Lung (tissue), 12 donors: ENCODE measurements around the gene DPM3. TPM values are rescaled to one million over a fixed set of nuclear protein-coding genes. Genes with fewer than 3 reads are reported as not detected.

Source experiments
- ATAC-seq: fragments of 200-7000 bp; cut with Tn5 transposase; one replicate; pipeline ENCODE4 v1.9.1; 2020; ENCODE audit warnings: moderate number of reproducible peaks; ENCODE audit not compliant: insufficient read depth, low FRiP score
- DNase-seq, 3 donors: peaks; one replicate each; pipeline ENCODE4 v3.0.0-alpha.2; 2013 to 2017
- H3K27ac ChIP-seq, 2 donors: one replicate each; pipeline ENCODE4 v1.5.1; 2013; ENCODE audit warnings: mild to moderate bottlenecking in 2 of 2, moderate library complexity in 2 of 2, control low read depth in 1 of 2, inconsistent platforms in 1 of 2, low read depth in 1 of 2, low read length in 1 of 2
- H3K27me3 ChIP-seq, 3 donors: one replicate each; pipeline ENCODE4 v1.5.1; 2013; ENCODE audit warnings: low read length in 2 of 3; ENCODE audit not compliant: control insufficient read depth in 3 of 3, insufficient read depth in 3 of 3
- H3K36me3 ChIP-seq, 4 donors: one replicate each; pipeline ENCODE4 v1.5.1; 2013; ENCODE audit warnings: low read length in 4 of 4, mild to moderate bottlenecking in 1 of 4, moderate library complexity in 1 of 4; ENCODE audit not compliant: control insufficient read depth in 4 of 4, insufficient read depth in 4 of 4
- H3K4me1 ChIP-seq, 5 donors: one replicate each; pipeline ENCODE4 v1.5.1; 2013; ENCODE audit warnings: low read length in 5 of 5, mild to moderate bottlenecking in 2 of 5, moderate library complexity in 1 of 5; ENCODE audit not compliant: control insufficient read depth in 5 of 5, insufficient read depth in 5 of 5
- H3K4me3 ChIP-seq: one replicate; pipeline ENCODE4 v1.5.1; 2013; ENCODE audit warnings: mild to moderate bottlenecking, control low read depth, moderate library complexity
- H3K9ac ChIP-seq, 2 donors: one replicate each; pipeline ENCODE4 v1.5.1; 2013; ENCODE audit warnings: low read length in 2 of 2, control low read depth in 1 of 2; ENCODE audit not compliant: insufficient read depth in 1 of 2
- H3K9me3 ChIP-seq, 4 donors: one replicate each; pipeline ENCODE4 v1.5.1; 2013; ENCODE audit warnings: low read length in 3 of 4, mild to moderate bottlenecking in 1 of 4, moderate library complexity in 1 of 4; ENCODE audit not compliant: control insufficient read depth in 4 of 4, insufficient read depth in 3 of 4
- CTCF ChIP-seq: IDR thresholded peaks from 2 replicates; pipeline ENCODE4 v1.5.1; 2012; ENCODE audit warnings: mild to moderate bottlenecking; ENCODE audit errors: control extremely low read depth, extremely low read depth
- WGBS, 2 donors: extraction: QIAGEN DNeasy Blood & Tissue Kit; methylation state at CpG; one replicate each; pipeline ENCODE4 v1.1.7; 2013; 5-methylcytosine and 5-hydroxymethylcytosine counted together
- polyA plus RNA-seq, 2 donors: library from polyadenylated mRNA; stranded (reverse); fragments of 200-250 nt; gene quantifications; one replicate each; pipeline ENCODE4 v1.2.1, GENCODE V29; 2013
- total RNA-seq, 2 donors: library from RNA; depleted of rRNA in 1 of 2; stranded (reverse); fragments of >200 nt in 1 of 2; gene quantifications; one replicate each; pipeline ENCODE4 v1.2.1, GENCODE V29; 2014 to 2021
- donor health status: control.
- donor health status: control.
- donor health status: Bipolar disorder and iron deficiency.
- donor health status: healthy.
- donor health status: DM: yes; HTN: yes; CAD: no.

Gene DPM3
- total and polyA plus RNA-seq, 4 donors: 33.7 to 491 (median 133) TPM

DNA sequence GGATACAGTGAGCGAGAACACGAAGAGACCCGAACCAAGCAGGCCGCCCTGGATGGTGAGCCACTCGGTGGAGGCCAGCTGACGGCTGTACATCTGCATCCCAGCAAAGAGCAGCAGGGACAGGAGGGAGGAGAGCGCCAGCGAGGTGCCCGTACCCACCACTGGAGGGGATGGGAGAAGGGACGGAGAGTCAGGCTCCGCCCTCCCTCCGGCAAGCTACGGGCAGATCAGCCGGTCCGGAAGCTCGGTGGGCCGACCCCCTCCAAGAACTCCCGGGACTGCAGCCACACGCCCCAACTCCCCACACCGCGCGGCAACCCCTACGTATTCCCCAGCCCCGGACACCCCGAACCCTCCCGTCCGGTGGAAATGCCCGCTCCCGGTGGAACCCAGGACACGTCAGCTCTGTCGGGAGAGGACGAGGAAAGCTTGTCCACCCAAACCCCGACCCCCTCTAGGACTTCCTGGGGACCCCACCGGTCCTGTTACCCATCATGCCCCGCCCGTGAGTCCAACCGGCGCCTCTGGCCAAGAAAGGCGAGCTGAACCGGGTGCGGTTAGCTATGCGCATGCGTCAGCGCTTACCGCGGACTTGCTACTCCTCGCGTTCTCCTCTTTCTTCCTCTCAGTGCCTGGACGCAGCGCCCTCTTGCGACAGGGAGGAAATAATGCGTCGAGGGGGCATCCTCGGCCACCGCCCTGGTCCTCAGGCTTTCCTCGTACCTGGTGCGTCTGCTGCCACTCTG, 32.6 kb upstream of the DPM3 start, which contains the start of gene KRTCAP2:
KRTCAP2 (minus strand) TSS at position 573 of the 746 bp plus-strand sequence; CDS start at position 493, 80 bp downstream.
- peaks cover 0 to 17% (median 8%) of the 10 kb centered on the region in 4 donors for H3K36me3 ChIP-seq
- peak within 1 kb of the TSS; percentile 54 for H3K4me3 ChIP-seq
- TF ChIP-seq CTCF: peak; percentile 92
- no peaks in the 10 kb centered on the region for H3K9me3 ChIP-seq
- WGBS, 2 donors: 1% methylated on average over 52 to 57 of the region's 57 CpGs
- ATAC-seq: peak; percentile 79
- DNase-seq: peak; percentile 96 to 97 (median 96)
- no peaks in the 10 kb centered on the region for H3K27me3 ChIP-seq
- H3K4me1 ChIP-seq: peaks cover 0 to 30% (median 3%) of the 10 kb centered on the region in 5 donors
- H3K27ac ChIP-seq: peak within 1 kb of the TSS; percentile 80 to 90
- peak within 1 kb of the TSS; percentile 61 to 80 for H3K9ac ChIP-seq

GRCh38 chr1:155171836-155172731, 31.8 kb upstream of the DPM3 start:
- no peak for TF ChIP-seq CTCF
- peak overlapping the region; percentile 61 to 80 for H3K9ac ChIP-seq
- 46 to 54% methylated on average over 8 of the region's 8 CpGs for WGBS, 2 donors
- H3K4me1 ChIP-seq: peaks cover 0 to 34% (median 8%) of the 10 kb centered on the region in 5 donors
- no peaks in the 10 kb centered on the region for H3K9me3 ChIP-seq
- H3K27ac ChIP-seq: peak overlapping the region; percentile 80 to 90
- ATAC-seq (no peak), DNase-seq (no peak)
- H3K36me3 ChIP-seq: peaks cover 0 to 17% (median 8%) of the 10 kb centered on the region in 4 donors
- peak overlapping the region; percentile 54 for H3K4me3 ChIP-seq
- H3K27me3 ChIP-seq: no peaks in the 10 kb centered on the region

DNA sequence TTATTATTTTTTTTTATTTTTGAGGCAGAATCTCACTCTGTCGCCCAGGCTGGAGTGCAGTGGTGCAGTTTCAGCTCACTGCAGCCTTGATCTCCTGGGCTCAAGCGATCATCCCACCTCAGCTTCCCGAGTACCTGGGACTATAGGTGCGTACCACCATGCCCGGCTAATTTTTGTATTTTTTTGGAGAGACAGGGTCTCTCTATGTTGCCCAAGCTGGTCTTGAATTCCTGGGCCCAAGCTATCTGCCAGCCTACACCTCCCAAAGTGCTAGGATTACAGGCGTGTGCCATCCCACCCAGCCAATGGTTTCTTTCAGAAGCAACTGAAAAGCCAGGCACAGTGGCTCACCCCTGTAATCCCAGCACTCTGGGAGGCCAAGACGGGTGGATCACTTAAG, 30.5 kb upstream of the DPM3 start:
- TF ChIP-seq CTCF: no peak
- peaks cover 0 to 17% (median 8%) of the 10 kb centered on the region in 4 donors for H3K36me3 ChIP-seq
- H3K4me1 ChIP-seq: peaks cover 0 to 40% (median 8%) of the 10 kb centered on the region in 5 donors
- no peak overlapping the region for H3K4me3 ChIP-seq
- DNase-seq: no peak
- WGBS, 2 donors: 96 to 97% methylated on average over 7 of the region's 7 CpGs
- H3K27ac ChIP-seq: no peak overlapping the region
- no peak overlapping the region for H3K9ac ChIP-seq
- no peaks in the 10 kb centered on the region for H3K27me3 ChIP-seq
- H3K9me3 ChIP-seq: no peaks in the 10 kb centered on the region
- no peak for ATAC-seq
